ENCODE data around the gene ZNF205.
"Not testable (repeated sequence)": the region's sequence is repeated elsewhere in the genome, so short reads cannot be mapped to it uniquely, and the experiment has no call there.

Gene ZNF205

GRCh38 chr16:3112058-3112880, at the start of gene ZNF205:
ZNF205 (plus strand) TSS chr16:3112586; CDS start chr16:3113431, 845 bp downstream.
- no peak for DNase-seq

DNA sequence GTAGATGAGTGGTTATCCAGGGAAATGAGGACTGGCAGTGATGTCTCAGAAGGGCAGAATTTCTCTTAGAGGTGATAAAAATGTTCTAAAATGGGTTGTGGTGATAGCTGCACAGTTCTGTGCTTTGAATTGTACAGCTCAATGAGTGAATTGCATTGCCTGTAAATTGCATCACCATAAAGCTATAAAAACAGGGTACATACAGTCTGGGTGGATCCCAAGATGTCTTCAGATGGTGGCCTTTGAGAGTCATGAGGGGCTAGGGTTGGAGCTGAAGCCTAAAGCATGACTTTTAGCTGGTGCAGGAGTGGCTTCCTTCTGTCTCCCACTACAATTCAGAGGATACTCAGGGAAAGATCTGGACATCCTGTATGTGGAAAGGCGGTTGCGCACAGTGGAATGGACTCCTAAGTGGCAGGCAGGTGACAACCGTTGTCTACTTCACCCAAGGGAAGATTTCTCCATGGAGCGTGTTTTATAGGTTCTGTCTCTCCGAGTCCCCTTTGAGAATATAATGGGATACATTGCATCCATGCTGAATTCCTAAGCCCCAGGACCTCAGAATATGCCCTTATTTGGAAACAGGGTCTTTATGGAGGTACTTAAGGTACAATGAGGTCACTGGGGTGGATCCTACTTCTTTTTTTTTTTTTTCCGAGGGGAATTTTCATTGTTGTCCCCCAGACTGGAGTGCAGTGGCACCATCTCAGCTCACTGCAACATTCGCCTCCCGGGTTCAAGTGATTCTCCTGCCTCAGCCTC, 48.6 kb upstream of the ZNF205 start:
- no peak for DNase-seq

DNA sequence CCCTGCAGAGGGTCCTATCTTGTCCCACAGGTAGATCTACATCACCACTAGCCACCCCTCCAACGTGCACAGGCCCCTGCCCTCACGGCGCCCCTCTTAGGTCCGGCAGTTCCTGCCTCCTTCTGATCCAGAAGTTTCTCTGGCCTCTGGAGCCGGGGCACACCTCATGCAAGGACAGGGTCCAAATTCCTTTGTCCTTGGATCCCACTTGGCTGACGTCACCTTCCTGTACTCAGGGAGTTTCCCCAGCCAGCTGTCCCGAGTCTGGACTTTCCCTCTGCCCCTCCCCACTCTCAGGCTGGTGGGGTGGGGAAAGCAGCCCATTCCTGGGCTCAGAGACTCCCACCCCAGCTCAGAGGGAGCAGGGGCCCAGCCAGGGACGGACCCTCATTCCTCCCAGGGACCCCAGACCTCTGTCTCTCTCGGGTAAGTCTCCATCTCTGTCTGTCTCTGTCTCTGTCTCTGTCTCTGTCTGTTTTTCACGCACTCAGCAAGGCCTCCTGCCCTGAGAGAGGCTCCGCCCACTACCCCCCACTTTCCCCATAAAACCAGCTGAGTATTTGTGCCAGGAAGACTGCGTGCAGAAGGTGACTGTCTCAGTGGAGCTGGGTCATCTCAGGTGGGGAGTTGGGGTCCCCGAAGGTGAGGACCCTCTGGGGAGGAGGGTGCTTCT, 47.2 kb upstream of the ZNF205 start, which contains the start of gene IL32:
TSS of gene IL32 (plus strand) at position 572 of the 673 bp plus-strand sequence. CDS start 172 bp downstream, outside the sequence.
- DNase-seq: no peak

DNA sequence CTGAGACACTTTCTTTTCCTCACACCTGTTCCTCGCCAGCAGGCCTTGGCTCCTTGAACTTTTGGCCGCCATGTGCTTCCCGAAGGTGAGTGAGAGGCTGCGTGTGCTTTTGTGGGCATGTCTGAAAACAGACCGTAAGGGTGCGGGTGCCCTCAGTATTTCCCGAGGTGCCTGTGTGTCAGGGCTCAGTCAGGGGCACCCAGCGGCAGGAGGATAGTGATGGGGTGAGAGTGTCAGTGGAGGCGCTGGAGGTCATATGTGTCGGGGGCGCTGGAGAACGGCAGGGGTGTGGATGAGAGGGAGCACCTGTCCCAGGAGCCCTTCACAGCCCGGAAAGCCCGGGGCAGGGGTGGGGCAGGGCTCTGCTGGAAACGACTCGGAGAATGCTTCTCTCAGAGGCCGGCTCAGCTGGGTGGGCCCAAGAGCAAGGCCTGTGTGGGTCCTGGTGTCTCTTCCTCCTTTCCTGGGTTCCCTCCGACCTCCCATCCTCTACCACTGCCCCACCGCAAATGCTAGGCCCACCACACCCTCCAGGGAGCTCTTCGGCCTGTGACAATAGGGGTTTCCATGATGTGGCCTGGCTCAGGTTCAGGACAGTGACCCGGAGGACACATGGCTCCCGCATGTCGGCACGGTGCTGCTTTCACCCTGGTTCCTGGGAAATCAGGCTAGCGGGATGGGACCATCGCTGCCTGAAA, 46.5 kb upstream of the ZNF205 start:
- DNase-seq: no peak

GRCh38 chr16:3066440-3066748, 46.0 kb upstream of the ZNF205 start:
- DNase-seq: no peak

GRCh38 chr16:3068487-3068886, 43.9 kb upstream of the ZNF205 start:
- no peak for DNase-seq

DNA sequence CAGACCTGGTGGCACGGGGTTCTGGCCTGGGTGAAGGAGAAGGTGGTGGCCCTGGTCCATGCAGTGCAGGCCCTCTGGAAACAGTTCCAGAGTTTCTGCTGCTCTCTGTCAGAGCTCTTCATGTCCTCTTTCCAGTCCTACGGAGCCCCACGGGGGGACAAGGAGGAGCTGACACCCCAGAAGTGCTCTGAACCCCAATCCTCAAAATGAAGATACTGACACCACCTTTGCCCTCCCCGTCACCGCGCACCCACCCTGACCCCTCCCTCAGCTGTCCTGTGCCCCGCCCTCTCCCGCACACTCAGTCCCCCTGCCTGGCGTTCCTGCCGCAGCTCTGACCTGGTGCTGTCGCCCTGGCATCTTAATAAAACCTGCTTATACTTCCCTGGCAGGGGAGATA, 43.2 kb upstream of the ZNF205 start:
- not testable (repeated sequence) for DNase-seq

- no peak for DNase-seq
These were observed 41.7 kb upstream of the ZNF205 start for GRCh38 chr16:3070608-3071111.

DNA sequence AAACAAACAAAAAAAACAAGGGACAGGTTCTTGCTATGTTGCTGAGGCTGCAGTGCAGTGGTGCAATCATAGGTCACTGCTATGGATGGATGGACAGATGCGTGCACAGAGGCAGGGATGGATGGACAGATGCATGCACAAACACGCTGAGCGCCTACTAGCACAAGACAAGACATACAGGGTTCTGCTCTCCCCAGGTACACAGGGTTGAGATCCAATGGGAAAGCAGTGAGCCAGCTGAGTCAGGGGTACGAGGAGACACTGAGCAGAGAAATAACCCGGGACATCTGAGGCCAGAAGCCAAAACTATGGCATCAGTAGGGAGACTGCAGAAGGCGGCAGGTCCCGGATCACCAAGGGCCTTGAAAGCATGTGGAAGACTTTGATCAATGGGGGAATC, 40.7 kb upstream of the ZNF205 start:
- no peak for DNase-seq

DNA sequence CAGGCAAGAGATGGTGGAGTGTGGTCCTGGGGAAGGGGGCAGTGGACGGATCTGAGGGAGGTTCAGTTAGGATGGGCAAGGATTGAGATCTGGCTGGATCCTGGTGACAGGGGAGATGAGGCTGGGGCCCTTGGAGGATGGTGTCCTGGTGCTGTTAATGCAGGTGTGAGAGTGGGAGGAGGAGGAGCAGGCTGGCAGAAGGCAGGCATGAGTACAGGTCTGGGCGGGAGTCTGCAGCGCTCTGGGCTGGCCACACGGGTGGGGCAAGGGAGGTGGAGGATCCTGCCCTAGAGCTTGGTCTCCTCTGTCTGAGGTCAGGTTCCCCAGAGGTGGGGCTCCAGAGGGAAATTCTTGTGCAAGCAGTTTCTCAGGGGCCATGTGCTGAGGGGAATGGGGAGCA, 40.2 kb upstream of the ZNF205 start:
- not testable (repeated sequence) for DNase-seq

GRCh38 chr16:3072576-3073263, 39.7 kb upstream of the ZNF205 start:
- DNase-seq: not testable (repeated sequence)

GRCh38 chr16:3073448-3073847, 38.9 kb upstream of the ZNF205 start:
- no peak for DNase-seq

DNA sequence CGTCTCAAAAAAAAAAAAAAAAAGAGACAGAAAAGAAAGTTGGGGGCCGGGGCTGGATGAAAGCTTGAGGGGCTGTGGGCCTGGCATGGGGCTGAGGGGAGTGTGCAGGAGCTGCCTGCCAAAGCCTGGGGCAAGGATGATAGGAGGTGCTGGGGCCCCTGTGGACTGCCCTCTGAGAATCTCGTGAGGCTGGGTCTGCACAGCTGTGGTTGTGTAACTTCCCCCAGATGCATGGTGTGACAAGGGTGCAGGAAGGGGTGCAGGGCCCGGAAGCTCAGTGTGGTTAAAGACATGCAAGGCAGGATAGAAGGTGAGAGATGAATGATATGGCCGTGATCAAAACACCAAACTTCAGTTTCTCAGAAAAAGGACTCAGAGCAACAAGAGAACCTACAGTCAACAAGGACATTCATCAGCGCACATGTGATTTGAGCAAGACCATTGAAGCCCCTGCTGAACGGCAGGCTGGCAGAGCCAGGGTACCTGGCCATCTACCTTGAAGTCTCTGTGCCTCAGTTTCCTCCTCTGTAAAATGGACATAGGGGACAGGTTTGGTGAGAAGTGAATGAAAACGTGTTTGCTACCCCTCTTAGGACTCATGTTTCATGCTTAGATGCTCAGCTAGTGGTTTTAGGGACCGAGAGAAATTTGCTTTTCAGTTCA, 37.4 kb upstream of the ZNF205 start:
- DNase-seq: peak; percentile 68

GRCh38 chr16:3075523-3075915, 36.9 kb upstream of the ZNF205 start:
- DNase-seq: no peak

DNA sequence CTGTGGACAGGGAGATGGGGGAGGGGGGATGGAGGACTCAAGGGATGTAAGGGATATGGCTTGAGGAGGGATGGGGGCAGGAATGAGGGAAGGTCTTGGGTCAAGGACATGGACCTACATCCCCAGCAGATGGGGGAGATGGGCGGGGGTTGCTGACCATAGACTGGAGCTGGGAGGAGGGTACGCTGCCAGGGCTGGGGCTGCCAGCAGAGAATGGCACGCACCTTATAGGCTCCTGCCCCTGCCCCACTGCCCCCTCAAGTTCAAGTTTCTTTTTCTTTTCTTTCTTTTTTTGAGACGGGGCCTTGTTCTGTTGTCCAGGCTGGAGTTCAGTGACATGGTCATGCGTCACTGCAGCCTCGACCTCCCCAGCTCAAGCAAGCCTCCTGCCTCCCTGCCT, 36.4 kb upstream of the ZNF205 start:
- DNase-seq: not testable (repeated sequence)

GRCh38 chr16:3076577-3076976, 35.8 kb upstream of the ZNF205 start:
- no peak for DNase-seq

DNA sequence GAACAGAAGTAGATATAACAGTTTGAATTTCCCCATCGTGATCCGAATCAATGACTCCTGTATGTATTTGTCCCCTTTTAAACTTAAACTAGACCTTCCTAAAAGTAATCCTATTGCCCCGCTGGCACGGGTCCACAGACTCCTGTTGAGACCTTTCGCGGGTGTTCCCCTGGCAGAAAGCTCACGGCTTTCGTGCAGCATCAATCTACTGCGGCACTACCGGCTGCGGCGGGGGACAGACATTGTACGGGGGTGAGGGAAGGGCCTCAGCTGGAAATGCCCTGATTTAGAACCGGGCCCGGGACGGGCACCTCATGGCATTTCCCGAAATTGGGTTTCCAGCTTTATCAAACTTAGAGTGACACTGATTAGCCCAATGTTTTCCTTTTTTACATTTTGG, 32.4 kb upstream of the ZNF205 start:
- DNase-seq: no peak

GRCh38 chr16:3081957-3082356, 30.4 kb upstream of the ZNF205 start:
- DNase-seq: not testable (repeated sequence)

- not testable (repeated sequence) for DNase-seq
These were observed 29.0 kb upstream of the ZNF205 start for GRCh38 chr16:3083408-3083807.

GRCh38 chr16:3084491-3084890, 27.9 kb upstream of the ZNF205 start:
- DNase-seq: no peak

GRCh38 chr16:3084969-3085670, 27.3 kb upstream of the ZNF205 start:
- DNase-seq: no peak
